ENCODE measurements around the gene SSC5D. TPM values are rescaled to one million over a fixed set of nuclear protein-coding genes. Genes with fewer than 3 reads are reported as not detected.

The SSC5D gene
- total RNA-seq, 2 experiments from 2014 or later, result 0.67 to 0.70 TPM

- peaks cover 3% of the 10 kb centered on the region for H3K4me1 Mint-ChIP-seq (ENCODE audit: low read depth)
- no peaks in the 10 kb centered on the region for H3K9me3 Mint-ChIP-seq
- DNase-seq (peak; percentile 94), ATAC-seq (peak; percentile 100)
- H3K36me3 Mint-ChIP-seq (ENCODE audit: low read depth), result no peaks in the 10 kb centered on the region
- H3K4me3 Mint-ChIP-seq, result peak overlapping the region; percentile 55
- no peaks in the 10 kb centered on the region for H3K27me3 Mint-ChIP-seq
- intact Hi-C loops (cut with micrococcal nuclease), result loop anchor here (5.0 kb wide), 1 partner anchor 110 kb away; no protein-coding TSS in a partner anchor
- peak overlapping the region; percentile 51 for H3K27ac Mint-ChIP-seq
- CTCF ChIA-PET, result interaction anchor here (0.7 to 2.1 kb wide), 8 partner anchors 64 to 178 kb away, joined by 3 to 35 read pairs (median 3); partner anchors contain the start of genes KMT5C, ZNF784 and ZNF865
- peak; percentile 66 for TF ChIP-seq CTCF (IDR thresholded peaks at IDR 0.05)
- POLR2A ChIA-PET, result no interaction called here
These were observed 28.8 kb downstream of the SSC5D start for GRCh38 chr19:55516878-55517620.

GRCh38 chr19:55519451-55520311 lies 31.4 kb downstream of the SSC5D start:
- ChIA-PET POLR2A (interaction anchor here (0.9 kb wide), 1 partner anchor 16 kb away, joined by 3 read pairs; no protein-coding TSS in a partner anchor), CTCF (interaction anchor here (0.8 to 1.1 kb wide), 3 partner anchors 33 to 119 kb away, joined by 3 read pairs; no protein-coding TSS in a partner anchor)
- no peak overlapping the region for H3K27ac Mint-ChIP-seq
- no peaks in the 10 kb centered on the region for H3K27me3 Mint-ChIP-seq
- intact Hi-C loops (cut with micrococcal nuclease), result loop anchor here (5.0 kb wide), 1 partner anchor 108 kb away; no protein-coding TSS in a partner anchor
- ATAC-seq, result no peak
- no peaks in the 10 kb centered on the region for H3K9me3 Mint-ChIP-seq
- no peak for TF ChIP-seq CTCF (IDR thresholded peaks at IDR 0.05)
- no peak for DNase-seq
- peaks cover 3% of the 10 kb centered on the region for H3K4me1 Mint-ChIP-seq (ENCODE audit: low read depth)
- no peaks in the 10 kb centered on the region for H3K36me3 Mint-ChIP-seq (ENCODE audit: low read depth)
- H3K4me3 Mint-ChIP-seq, result no peak overlapping the region

- ChIA-PET CTCF (interaction anchor here (1.1 kb wide), 1 partner anchor 105 kb away, joined by 3 read pairs; no protein-coding TSS in a partner anchor), POLR2A (no interaction called here)
- Mint-ChIP-seq H3K27me3 (peaks cover 2% of the 10 kb centered on the region), H3K4me3 (no peak overlapping the region), H3K4me1 (ENCODE audit: low read depth) (peaks cover 3% of the 10 kb centered on the region), H3K27ac (no peak overlapping the region), H3K36me3 (ENCODE audit: low read depth) (no peaks in the 10 kb centered on the region), H3K9me3 (no peaks in the 10 kb centered on the region)
- DNase-seq (no peak), ATAC-seq (no peak)
- intact Hi-C loops (cut with micrococcal nuclease), result no loop called here
- TF ChIP-seq CTCF (IDR thresholded peaks at IDR 0.05), result no peak
These were observed 32.6 kb downstream of the SSC5D start for GRCh38 chr19:55520691-55521292.

- CTCF ChIA-PET, result interaction anchor here (1.1 to 1.3 kb wide), 3 partner anchors 22 to 107 kb away, joined by 3 to 4 read pairs (median 4); no protein-coding TSS in a partner anchor
- TF ChIP-seq CTCF (IDR thresholded peaks at IDR 0.05), result no peak
- peaks cover 2% of the 10 kb centered on the region for H3K27me3 Mint-ChIP-seq
- H3K4me3 Mint-ChIP-seq, result no peak overlapping the region
- no peak for DNase-seq
- intact Hi-C loops (cut with micrococcal nuclease), result no loop called here
- H3K27ac Mint-ChIP-seq, result no peak overlapping the region
- H3K4me1 Mint-ChIP-seq (ENCODE audit: low read depth), result no peaks in the 10 kb centered on the region
- H3K9me3 Mint-ChIP-seq, result no peaks in the 10 kb centered on the region
- POLR2A ChIA-PET, result no interaction called here
- no peak for ATAC-seq
- no peaks in the 10 kb centered on the region for H3K36me3 Mint-ChIP-seq (ENCODE audit: low read depth)
These were observed 37.3 kb downstream of the SSC5D start for GRCh38 chr19:55525289-55526101.

Measured in activated CD8-positive, alpha-beta T cell treated with anti-CD3 and anti-CD28 coated beads for 36 hours (primary cell).